NCI-H1436 (cell line): ENCODE measurements around the gene TBC1D10B.
"Not testable (repeated sequence)": the region's sequence is repeated elsewhere in the genome, so short reads cannot be mapped to it uniquely, and the experiment has no call there.

ENCODE experiments used
- DNase-seq: peaks from one replicate; lab custom pipeline; 2025; lab: John Stamatoyannopoulos, UW

The TBC1D10B gene

GRCh38 chr16:30335028-30335597 is 35.2 kb downstream of the TBC1D10B start:
- peak; percentile 59 for DNase-seq

- DNase-seq: peak; percentile 52
Measured at GRCh38 chr16:30334473-30334989, 35.8 kb downstream of the TBC1D10B start.

GRCh38 chr16:30324220-30324619 is 46.1 kb downstream of the TBC1D10B start:
- not testable (repeated sequence) for DNase-seq

GRCh38 chr16:30318647-30319046 is 51.6 kb downstream of the TBC1D10B start:
- not testable (repeated sequence) for DNase-seq

DNA sequence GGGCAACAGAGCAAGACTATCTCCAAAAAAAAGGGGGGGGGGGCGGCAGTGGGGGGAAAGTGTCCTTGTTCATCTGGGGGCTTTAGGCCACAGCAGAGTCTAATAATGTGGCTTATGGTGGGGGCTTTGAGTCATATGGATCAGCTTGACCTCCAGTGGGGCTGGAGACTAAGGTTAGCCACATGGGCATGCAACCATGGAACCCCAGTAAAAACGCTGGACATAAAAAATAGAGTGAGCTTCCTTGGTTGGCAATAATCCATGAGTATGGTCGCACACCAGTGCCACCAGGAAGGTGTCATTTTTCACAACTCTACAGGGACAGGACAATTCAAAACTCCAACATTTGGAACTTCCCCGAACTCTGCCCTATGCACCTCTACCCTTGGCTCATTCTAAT is 59.4 kb downstream of the TBC1D10B start:
- not testable (repeated sequence) for DNase-seq

- not testable (repeated sequence) for DNase-seq
Measured at GRCh38 chr16:30309255-30309654, 61.0 kb downstream of the TBC1D10B start.
